Neural cell (in vitro differentiated cells): ENCODE data around the gene RNF149. TPM values are rescaled to one million over a fixed set of nuclear protein-coding genes. Genes with fewer than 3 reads are reported as not detected.

Experiments used
- H2AFZ ChIP-seq: fragments of 200-600, 300-800 bp; sonication (generic), shearing (Covaris generic); 2 replicates; pipeline ENCODE4 v1.6.0; 2014; ENCODE audit warnings: low read depth, mild to moderate bottlenecking, antibody characterized with exemption, low read length, moderate library complexity
- H3F3A ChIP-seq: fragments of 200-600 bp; shearing (Covaris generic); 2 replicates; pipeline ENCODE4 v1.6.1; 2016; ENCODE audit warnings: mild to moderate bottlenecking, moderate library complexity, mixed read lengths, antibody characterized with exemption, low read length; ENCODE audit not compliant: insufficient read depth, poor library complexity, severe bottlenecking
- H3K27ac ChIP-seq: fragments of 200-600, 300-800 bp; sonication (generic), shearing (Covaris generic); 2 replicates; pipeline ENCODE4 v1.5.1; 2014; ENCODE audit warnings: mild to moderate bottlenecking, low read length, moderate library complexity
- H3K27me3 ChIP-seq: fragments of 300-800, 200-600 bp; sonication (generic), shearing (Covaris generic); 2 replicates; pipeline ENCODE4 v1.6.0; 2014; ENCODE audit warnings: mild to moderate bottlenecking, low read depth, low read length, moderate library complexity; ENCODE audit not compliant: insufficient read depth
- H3K36me3 ChIP-seq: fragments of 300-800, 200-600 bp; sonication (generic), shearing (Covaris generic); 2 replicates; pipeline ENCODE4 v1.5.1; 2014; ENCODE audit warnings: mild to moderate bottlenecking, antibody characterized with exemption, low read length, moderate library complexity; ENCODE audit not compliant: insufficient read depth
- H3K4me2 ChIP-seq: fragments of 300-800, 200-600 bp; sonication (generic), shearing (Covaris generic); 2 replicates; pipeline ENCODE4 v1.6.0; 2014; ENCODE audit warnings: mild to moderate bottlenecking, low read length
- H3K4me3 ChIP-seq: fragments of 300-800, 200-600 bp; sonication (generic), shearing (Covaris generic); 2 replicates; pipeline ENCODE4 v1.5.1; 2014; ENCODE audit warnings: mild to moderate bottlenecking, low read length, moderate library complexity
- H3K79me2 ChIP-seq: fragments of 200-600 bp; shearing (Covaris generic); replicated peaks from 2 replicates; pipeline ENCODE4 v1.6.0; 2014; ENCODE audit warnings: mild to moderate bottlenecking, low read length, moderate library complexity; ENCODE audit not compliant: insufficient read depth
- H3K9ac ChIP-seq: fragments of 300-800, 200-600 bp; sonication (generic), shearing (Covaris generic); 2 replicates; pipeline ENCODE4 v1.6.1; 2016; ENCODE audit warnings: mild to moderate bottlenecking, low read length, mixed read lengths
- H3K9me2 ChIP-seq: fragments of 200-600 bp; shearing (Covaris generic); 2 replicates; pipeline ENCODE4 v1.6.1; 2016; ENCODE audit warnings: mild to moderate bottlenecking, low read length, mixed read lengths; ENCODE audit not compliant: insufficient read depth
- H3K9me3 ChIP-seq: fragments of 200-600, 300-800 bp; sonication (generic), shearing (Covaris generic); 2 replicates; pipeline ENCODE4 v1.6.1; 2016; ENCODE audit warnings: mild to moderate bottlenecking, mixed run types, low read length, moderate library complexity, mixed read lengths
- H4K20me1 ChIP-seq: fragments of 200-600 bp; shearing (Covaris generic); 2 replicates; pipeline ENCODE4 v1.6.1; 2016; ENCODE audit warnings: mild to moderate bottlenecking, mixed run types; ENCODE audit not compliant: insufficient read depth
- CTCF ChIP-seq: fragments of 450-650 bp; IDR thresholded peaks from 2 replicates; pipeline ENCODE4 v1.5.1; 2014; ENCODE audit warnings: antibody characterized with exemption, mild to moderate bottlenecking, moderate library complexity; ENCODE audit not compliant: poor library complexity, severe bottlenecking
- EP300 ChIP-seq: fragments of 450-650 bp; conservative IDR thresholded peaks from 2 replicates; pipeline ENCODE4 v1.6.1; 2014; ENCODE audit warnings: antibody characterized with exemption, mild to moderate bottlenecking, moderate library complexity; ENCODE audit not compliant: poor library complexity, severe bottlenecking
- EZH2 ChIP-seq: fragments of 200-600, 300-800 bp; shearing (Covaris generic), sonication (generic); IDR thresholded peaks from 2 replicates; pipeline ENCODE4 v1.6.1; 2014; ENCODE audit warnings: antibody characterized with exemption, low read length, borderline replicate concordance, mild to moderate bottlenecking; ENCODE audit not compliant: insufficient read depth, poor library complexity, severe bottlenecking
- MXI1 ChIP-seq: fragments of 450-650 bp; conservative IDR thresholded peaks from 2 replicates; pipeline ENCODE4 v1.6.1; 2014; ENCODE audit warnings: antibody characterized with exemption, mild to moderate bottlenecking; ENCODE audit not compliant: poor library complexity, severe bottlenecking
- POLR2AphosphoS5 ChIP-seq: IDR thresholded peaks from 2 replicates; pipeline ENCODE4 v1.6.1; 2012
- RAD21 ChIP-seq: fragments of 450-650 bp; conservative IDR thresholded peaks from 2 replicates; pipeline ENCODE4 v1.6.1; 2014; ENCODE audit warnings: antibody characterized with exemption, mild to moderate bottlenecking, moderate library complexity
- REST ChIP-seq: IDR thresholded peaks from 2 replicates; pipeline ENCODE4 v1.6.1; 2012; ENCODE audit warnings: borderline replicate concordance
- SMC3 ChIP-seq: fragments of 450-650 bp; conservative IDR thresholded peaks from 2 replicates; pipeline ENCODE4 v1.6.1; 2014; ENCODE audit warnings: antibody characterized with exemption, mild to moderate bottlenecking, moderate library complexity; ENCODE audit not compliant: poor library complexity
- TAF1 ChIP-seq: IDR thresholded peaks from 2 replicates; pipeline ENCODE4 v1.6.1; 2012; ENCODE audit warnings: low read depth
- polyA minus RNA-seq: library from RNA; depleted of rRNA, polyadenylated mRNA; stranded (reverse); fragments of >200 nt; gene quantifications from 2 replicates; pipeline ENCODE4 v1.2.3, GENCODE V29; 2014
- polyA plus RNA-seq: library from polyadenylated mRNA; depleted of rRNA; stranded (reverse); fragments of >200 nt; gene quantifications from 2 replicates; pipeline ENCODE4 v1.2.3, GENCODE V29; 2014

RNF149 gene
- polyA plus RNA-seq (30.6 and 39.7 TPM in 2 replicates), polyA minus RNA-seq (41.4 and 53.4 TPM in 2 replicates)

GRCh38 chr2:101308432-101309210 is at the start of gene RNF149:
Gene RNF149, minus strand, starts transcription at chr2:101308701. Its CDS starts 113 bp downstream, at chr2:101308588.
- TF ChIP-seq MXI1: peak; percentile 69
- TF ChIP-seq EZH2: no peak
- no peak for TF ChIP-seq REST
- no peak for TF ChIP-seq RAD21
- no peak for TF ChIP-seq TAF1
- TF ChIP-seq EP300: no peak
- peak; percentile 33 for TF ChIP-seq CTCF
- TF ChIP-seq POLR2AphosphoS5: peak; percentile 85
- TF ChIP-seq SMC3: peak; percentile 22

GRCh38 chr2:101357376-101357775 is 48.9 kb upstream of the RNF149 start:
- no peaks in the 10 kb centered on the region for H3K9me3 ChIP-seq

More at GRCh38 chr2:101308432-101309210, at the start of gene RNF149:
- H3K9me3 ChIP-seq: no peaks in the 10 kb centered on the region
- no peaks in the 10 kb centered on the region for H3F3A ChIP-seq
- no peaks in the 10 kb centered on the region for H3K27me3 ChIP-seq
- peaks cover 26% of the 10 kb centered on the region for H3K79me2 ChIP-seq
- no peaks in the 10 kb centered on the region for H4K20me1 ChIP-seq
- H2AFZ ChIP-seq: peak within 1 kb of the TSS; percentile 85
- peak within 1 kb of the TSS; percentile 52 for H3K27ac ChIP-seq
- H3K9me2 ChIP-seq: no peaks in the 10 kb centered on the region
- peak within 1 kb of the TSS; percentile 93 for H3K4me3 ChIP-seq
- peak within 1 kb of the TSS; percentile 78 for H3K9ac ChIP-seq
- peak within 1 kb of the TSS; percentile 93 for H3K4me2 ChIP-seq
- no peaks in the 10 kb centered on the region for H3K36me3 ChIP-seq

More at GRCh38 chr2:101357376-101357775, 48.9 kb upstream of the RNF149 start:
- no peak overlapping the region for H3K27ac ChIP-seq
- no peak for TF ChIP-seq EZH2
- TF ChIP-seq RAD21: no peak
- no peak for TF ChIP-seq SMC3
- TF ChIP-seq MXI1: no peak
- no peak for TF ChIP-seq REST
- no peak for TF ChIP-seq EP300
- TF ChIP-seq POLR2AphosphoS5: no peak
- TF ChIP-seq CTCF: no peak
- TF ChIP-seq TAF1: no peak
- no peaks in the 10 kb centered on the region for H3F3A ChIP-seq
- H3K9me2 ChIP-seq: no peaks in the 10 kb centered on the region
- no peak overlapping the region for H2AFZ ChIP-seq
- no peak overlapping the region for H3K4me2 ChIP-seq
- no peaks in the 10 kb centered on the region for H3K79me2 ChIP-seq
- H3K4me3 ChIP-seq: no peak overlapping the region
- H3K36me3 ChIP-seq: no peaks in the 10 kb centered on the region
- H4K20me1 ChIP-seq: no peaks in the 10 kb centered on the region
- H3K9ac ChIP-seq: no peak overlapping the region
- H3K27me3 ChIP-seq: no peaks in the 10 kb centered on the region
